GM19463 (cell line): ENCODE data around the gene SRA1.

Experiments used
- ATAC-seq: cut with Tn5 transposase; IDR thresholded peaks from one replicate; pipeline ENCODE4 v1.9.1; 2021; ENCODE audit warnings: mild to moderate bottlenecking, moderate library complexity; ENCODE audit not compliant: unreplicated experiment

SRA1 gene

DNA sequence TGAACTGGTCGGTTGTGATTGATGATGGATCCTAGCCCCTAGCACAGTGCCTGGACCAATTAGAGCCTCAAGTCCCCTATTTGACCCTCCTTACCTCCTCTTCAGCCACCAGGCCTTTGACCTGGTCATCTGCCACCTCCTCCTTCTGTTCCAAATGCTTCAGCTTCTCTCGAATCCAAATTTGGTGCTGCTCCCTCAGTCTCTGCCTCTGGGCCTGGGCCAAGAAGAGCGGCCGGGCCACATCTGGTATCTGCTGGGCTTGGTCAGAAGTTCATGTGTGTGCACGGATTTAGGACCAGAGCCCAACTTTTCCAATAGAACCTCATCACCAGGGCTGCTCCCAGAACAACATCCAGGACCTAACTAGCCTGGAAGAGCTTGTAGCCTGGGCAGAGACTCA lies 13.8 kb upstream of the SRA1 start:
- ATAC-seq, result no peak

DNA sequence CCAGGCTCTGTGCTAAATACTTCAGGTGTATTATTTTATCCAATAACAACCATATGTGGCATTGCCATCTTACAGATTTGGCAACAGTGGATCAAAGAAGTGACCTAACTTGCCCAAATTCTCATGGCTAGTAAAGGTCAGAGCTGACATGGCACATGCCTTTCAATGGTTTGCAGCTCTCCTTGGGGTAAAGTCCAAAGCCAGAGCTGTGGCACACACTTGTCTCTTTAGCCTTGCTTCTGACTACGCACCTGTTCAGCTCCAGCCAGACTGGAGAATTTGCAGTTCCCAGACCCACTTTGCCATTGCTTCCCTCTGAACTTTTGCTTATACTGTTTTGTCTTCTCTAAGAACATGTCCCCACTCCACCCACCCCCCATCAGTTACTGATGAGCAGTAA lies 13.2 kb upstream of the SRA1 start:
- ATAC-seq, result no peak

DNA sequence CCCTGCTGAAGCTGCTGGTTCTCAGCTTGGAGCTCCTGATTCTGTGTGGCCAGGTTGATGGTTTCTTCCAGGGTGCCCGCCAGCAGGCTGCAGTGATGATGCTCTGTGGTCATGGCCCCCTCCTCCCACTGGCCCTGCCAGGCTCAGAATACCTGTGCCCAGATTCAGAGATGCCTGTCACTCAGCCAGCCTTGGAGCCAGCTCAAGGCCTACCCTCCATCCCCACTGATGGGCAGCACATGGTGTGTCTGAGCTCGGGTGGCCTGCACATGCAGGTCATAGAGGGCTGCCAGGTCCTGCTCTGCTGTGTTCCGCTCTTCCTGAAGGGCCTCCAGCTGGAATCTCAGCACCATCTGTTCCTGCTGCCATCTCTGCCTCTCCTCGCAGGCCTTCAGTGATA lies 12.8 kb upstream of the SRA1 start:
- ATAC-seq, result no peak

DNA sequence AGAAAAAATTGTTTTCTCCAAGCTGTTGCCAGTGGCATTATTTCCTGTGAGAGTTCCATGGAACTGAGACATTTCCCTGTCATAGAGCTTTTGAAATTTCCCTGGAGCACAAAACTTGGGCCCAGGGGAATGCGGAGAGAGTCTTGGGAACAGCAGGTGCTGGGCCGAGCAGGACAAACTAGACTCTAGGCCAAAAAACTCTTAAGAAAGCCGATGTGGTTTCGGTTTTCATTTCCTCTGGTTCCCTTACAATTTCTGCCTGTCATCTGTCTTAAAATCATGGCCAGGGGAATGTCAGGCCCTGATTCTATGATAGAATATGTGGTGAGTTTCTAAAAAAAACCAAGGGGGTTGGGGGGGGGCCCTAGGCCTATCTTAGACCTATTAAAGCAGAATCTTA lies 11.9 kb upstream of the SRA1 start:
- ATAC-seq, result peak; percentile 20

GRCh38 chr5:140568443-140569063 lies 11.3 kb upstream of the SRA1 start:
- ATAC-seq, result no peak

- ATAC-seq, result no peak
Observed at GRCh38 chr5:140567871-140568270, 10.6 kb upstream of the SRA1 start.

DNA sequence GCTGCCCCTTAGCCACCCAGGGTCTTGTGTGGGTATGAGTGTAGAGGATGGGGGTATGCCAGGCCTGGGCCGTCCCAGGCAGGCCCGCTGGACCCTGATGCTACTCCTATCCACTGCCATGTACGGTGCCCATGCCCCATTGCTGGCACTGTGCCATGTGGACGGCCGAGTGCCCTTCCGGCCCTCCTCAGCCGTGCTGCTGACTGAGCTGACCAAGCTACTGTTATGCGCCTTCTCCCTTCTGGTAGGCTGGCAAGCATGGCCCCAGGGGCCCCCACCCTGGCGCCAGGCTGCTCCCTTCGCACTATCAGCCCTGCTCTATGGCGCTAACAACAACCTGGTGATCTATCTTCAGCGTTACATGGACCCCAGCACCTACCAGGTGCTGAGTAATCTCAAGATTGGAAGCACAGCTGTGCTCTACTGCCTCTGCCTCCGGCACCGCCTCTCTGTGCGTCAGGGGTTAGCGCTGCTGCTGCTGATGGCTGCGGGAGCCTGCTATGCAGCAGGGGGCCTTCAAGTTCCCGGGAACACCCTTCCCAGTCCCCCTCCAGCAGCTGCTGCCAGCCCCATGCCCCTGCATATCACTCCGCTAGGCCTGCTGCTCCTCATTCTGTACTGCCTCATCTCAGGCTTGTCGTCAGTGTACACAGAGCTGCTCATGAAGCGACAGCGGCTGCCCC lies 10.0 kb upstream of the SRA1 start:
- no peak for ATAC-seq

- ATAC-seq, result no peak
Observed at GRCh38 chr5:140566665-140567064, 9.4 kb upstream of the SRA1 start.

DNA sequence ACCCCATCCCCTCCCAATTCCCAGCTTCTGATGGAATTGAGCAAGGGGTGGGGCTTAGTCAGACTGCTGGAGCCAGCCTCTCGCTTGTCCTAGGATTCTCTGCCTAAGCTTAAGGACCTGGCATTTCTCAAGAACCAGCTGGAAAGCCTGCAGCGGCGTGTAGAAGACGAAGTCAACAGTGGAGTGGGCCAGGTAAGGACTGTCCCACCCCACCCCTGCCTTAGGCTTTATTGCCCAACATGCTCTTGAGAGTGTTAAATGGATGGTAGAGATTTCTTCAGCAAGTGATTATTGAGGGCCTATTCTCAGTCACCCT lies 8.5 kb upstream of the SRA1 start:
- ATAC-seq, result no peak

- ATAC-seq, result no peak
Observed at GRCh38 chr5:140565024-140565779, 7.9 kb upstream of the SRA1 start.

GRCh38 chr5:140564196-140565023 lies 7.1 kb upstream of the SRA1 start, which contains the start of the genes APBB3 and SLC35A4:
TSS of gene APBB3 (minus strand) at chr5:140564598. CDS start at chr5:140564245, 353 bp downstream.
TSS of gene SLC35A4 (plus strand) at chr5:140564828. CDS start at chr5:140567170, 2,342 bp downstream.
- ATAC-seq, result peak; percentile 84

GRCh38 chr5:140563596-140563995 lies 6.3 kb upstream of the SRA1 start:
- ATAC-seq, result no peak

DNA sequence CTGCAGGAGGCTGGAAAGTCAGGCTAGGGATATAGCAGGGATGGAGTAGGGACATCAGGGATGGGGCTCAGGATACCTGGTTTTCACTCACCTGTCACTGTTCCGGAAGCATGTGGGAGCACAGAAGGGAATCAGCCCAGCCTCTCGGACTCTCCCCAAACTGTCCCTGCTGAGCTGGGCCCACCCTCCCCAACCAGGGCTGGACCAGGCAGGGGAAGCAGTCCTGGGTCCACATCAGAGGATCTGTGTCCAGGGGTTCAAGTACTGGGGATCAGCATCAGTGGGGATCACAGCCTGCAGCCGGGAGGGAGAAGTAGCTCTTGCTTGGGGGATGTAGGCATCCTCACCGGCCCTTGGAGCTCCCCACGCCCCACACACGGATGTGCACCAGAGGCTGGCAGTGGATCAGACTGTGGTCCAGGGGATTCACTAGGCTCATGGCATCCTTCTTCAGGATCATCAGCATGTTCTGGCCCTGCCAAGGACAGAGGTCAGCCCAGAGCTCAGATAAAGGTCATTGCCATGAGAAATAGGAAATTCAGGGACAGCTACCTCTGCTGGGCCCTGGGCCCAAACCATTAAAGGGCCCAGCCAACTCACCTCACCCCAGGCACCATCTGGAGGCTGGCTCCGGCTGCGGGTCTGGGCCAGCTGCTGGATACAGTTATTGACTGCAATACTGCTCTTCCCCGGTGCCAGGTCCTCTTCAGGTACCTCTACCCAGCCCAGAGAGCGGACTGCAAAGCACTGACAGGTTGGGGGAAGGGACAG lies 4.7 kb upstream of the SRA1 start:
- no peak for ATAC-seq

DNA sequence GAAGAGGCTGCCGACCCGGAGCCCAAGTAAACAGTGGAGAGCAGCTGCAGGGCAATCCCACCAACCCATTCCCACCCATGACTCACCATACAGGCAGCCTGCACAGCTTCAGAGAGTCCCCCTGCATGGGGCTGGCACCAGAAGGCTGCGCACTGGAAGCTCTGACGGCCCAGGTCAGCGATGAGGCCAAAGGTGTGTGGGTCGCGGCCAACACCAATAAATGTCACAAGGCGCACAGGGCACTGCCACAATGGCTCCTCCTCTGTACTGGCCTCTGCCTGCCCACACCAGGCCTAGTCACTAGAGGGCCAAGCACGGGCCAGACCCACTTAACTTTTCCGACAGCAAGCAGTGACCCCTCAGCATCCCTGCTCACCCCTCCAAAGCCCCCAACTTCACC lies 3.0 kb upstream of the SRA1 start:
- ATAC-seq, result no peak

GRCh38 chr5:140558542-140558941 lies 1.3 kb upstream of the SRA1 start:
- no peak for ATAC-seq

DNA sequence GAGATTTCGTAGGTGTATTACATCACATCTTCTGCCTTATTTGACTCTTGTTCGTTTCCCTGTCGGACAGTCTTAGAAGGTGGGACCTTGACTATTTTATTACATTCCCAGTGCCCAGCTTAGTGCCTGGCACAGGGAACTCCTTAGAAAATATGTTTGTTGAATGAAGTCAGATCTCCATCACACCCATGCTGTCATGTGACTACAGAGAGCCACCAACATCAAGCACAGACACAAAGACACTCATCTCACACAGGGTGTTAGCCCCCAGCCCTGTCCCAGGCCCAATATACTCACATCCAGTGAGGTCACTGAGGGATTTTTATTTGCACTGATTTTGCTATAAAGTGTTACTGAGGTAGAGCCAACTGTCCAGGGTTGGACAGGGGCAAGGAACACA lies 692 bp upstream of the SRA1 start:
- ATAC-seq, result no peak

GRCh38 chr5:140556438-140556837 lies 835 bp downstream of the SRA1 start:
- no peak for ATAC-seq

DNA sequence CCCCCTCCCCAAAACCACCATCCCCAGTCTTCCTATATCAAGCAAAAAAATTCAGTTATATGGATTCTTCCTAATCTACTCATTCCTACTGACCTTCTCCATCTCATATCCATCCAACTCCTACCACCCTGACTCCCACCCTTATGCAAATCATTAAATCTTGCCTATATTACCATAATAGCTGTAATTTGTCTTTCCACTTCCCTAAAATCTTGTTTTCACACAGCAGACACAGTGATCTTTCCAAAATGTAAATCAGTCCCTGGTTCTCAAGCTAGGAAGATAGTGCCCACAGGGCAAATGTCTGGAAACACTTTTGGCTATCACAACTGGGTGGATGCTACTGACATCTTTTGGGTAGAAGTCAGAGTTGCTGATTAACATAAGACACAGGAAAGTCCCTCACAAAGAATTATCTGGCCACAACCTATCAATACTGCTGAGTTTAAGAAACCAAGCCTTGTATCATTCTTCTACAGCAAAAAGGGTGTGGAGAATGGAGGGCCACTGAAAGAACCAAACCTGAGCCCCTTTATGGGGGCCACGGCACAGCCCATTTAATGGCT lies 1.4 kb downstream of the SRA1 start:
- peak; percentile 26 for ATAC-seq

DNA sequence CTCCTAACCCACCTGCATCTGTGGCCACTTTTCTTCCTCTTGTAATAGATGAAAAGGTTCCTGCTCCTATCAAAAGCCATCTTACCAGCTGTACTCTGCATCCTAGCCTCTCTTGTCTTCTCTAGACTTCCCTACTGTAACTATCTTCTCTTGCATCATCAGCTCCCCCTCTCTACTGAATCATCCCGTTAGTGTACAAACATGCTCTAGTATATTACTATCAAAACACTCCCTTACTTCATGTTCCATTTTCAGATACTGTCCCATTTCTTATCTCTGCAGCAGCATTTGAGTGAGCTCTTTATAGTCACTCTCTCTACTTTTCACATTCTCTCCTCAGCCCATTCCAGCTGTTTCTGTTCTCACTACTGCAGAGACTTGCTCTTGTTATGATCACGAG lies 2.8 kb downstream of the SRA1 start:
- ATAC-seq, result no peak

DNA sequence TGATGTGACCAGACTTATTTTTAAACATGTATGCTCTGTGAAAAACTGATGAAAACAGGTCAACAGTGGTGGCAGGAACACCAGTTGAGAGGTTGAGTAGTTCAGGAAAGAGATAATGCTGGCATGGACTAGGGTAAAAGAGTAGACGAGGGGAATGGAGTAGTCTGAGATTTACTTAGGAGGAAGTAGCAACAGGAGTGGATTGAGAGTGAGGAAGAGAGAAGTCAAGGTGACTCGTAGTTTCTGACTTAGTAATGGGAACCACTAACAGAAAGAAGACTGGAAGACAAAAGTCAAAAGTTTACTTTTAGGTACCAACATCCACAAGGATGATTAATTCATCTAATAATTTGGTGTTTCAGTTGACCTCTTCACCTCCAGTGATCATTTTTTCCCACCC lies 3.6 kb downstream of the SRA1 start:
- ATAC-seq, result no peak
